ENCODE data around the gene TWF1.

The TWF1 gene

DNA sequence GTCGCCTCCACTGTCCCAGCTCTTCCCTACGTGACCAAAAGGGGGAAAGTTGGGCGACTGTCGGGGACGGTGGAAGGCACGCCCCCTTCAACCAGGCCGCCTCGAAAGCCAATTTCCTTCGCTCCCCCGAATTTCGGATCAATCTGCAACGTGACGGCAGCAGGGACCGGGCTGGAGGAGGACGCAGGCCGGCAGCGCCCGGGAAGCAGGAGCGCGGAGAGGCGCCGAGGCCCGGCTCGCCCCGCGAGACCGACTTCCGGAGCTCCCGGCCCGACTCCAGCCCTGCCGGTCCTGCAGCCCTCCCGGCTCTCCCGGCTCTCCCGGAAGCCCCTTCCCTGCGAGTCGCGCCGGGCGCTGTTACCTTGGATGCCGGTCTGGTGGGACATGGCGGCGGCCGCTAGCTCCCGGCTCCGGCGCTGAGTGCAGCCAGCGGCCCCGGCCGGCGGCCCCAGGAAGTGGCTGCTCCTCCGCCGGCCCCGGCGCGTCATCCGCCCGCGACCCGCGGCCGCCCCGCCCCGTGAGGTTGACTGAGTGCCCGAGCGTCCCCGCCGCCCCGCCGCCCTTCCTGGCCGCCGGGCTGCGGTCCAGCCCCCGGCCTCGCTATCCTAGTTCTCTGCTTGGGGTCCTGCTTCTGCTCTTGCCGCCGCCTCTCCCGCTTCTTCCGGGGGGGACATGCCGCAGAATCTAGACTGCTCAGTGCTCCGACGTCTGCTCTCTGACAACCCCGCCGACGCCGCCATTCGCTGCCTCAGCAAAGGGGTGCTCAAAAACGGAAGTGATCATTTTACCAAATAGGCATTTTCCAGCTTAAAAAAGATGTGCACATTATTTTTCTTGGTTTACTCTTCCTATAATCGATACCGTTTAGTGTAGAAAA lies at the start of gene TWF1:
TWF1 (minus strand) TSS at position 458 of the 877 bp plus-strand sequence; CDS start at position 386, 72 bp downstream.
- DNase-seq, result peak; percentile 51

GRCh38 chr12:43852744-43853143 lies 46.6 kb upstream of the TWF1 start:
- DNase-seq, result no peak

GRCh38 chr12:43848786-43849185 lies 42.7 kb upstream of the TWF1 start:
- DNase-seq, result no peak

GRCh38 chr12:43848226-43848507 lies 42.0 kb upstream of the TWF1 start:
- no peak for DNase-seq

DNA sequence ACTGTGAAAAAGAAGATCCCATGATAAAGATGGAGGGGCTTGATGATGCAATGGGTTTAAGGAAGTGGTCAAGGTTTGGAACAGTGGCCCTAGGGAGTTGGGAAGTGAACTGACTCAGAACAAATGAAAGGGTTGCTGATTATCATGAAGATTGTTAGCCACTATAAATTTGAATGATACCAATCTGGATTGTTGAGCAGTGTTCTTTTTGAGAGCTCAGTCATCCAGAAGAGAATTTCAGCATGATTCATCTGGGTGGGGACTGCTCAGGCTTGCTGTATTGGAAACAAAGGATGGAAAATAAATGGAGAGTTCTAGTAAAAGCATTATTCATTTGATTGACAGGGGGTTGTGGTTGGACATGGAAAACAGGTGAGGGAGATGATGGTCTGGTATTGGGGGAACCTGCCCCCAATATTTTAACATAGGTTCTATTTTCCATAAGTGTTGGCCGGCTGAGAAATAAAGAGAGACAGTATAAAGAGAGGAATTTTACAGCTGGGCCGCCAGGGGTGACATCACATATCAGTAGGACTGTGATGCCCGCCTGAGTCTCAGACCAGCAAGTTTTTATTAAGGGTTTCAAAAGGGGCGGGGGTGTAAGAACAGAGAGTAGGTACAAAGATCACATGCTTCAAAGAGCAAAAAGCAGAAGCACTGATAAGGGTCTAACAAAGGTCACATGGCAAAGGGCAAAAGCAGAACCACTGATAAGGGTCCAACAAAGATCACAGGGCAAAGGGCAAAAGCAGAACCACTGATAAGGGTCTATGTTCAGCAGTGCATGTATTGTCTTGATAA lies 41.5 kb upstream of the TWF1 start:
- peak; percentile 46 for DNase-seq

DNA sequence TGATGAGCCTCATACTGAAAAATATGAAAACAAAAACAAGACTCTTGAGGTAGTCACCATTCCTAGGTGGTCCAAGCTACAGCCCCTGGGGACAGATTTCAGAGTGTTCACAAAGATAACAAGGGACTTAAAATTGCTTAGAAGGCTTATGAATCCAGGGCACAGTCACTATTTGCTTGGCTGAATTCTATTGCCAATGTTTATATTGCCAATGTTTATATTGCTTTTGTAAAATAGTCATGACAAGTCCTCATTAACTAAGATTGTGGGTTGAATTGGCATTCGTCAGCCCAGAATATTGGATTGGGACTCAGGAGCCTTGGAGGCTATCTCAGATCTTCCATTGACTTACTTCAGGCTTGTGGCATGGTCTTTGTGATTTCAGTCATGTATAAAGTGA lies 36.1 kb upstream of the TWF1 start:
- no peak for DNase-seq

DNA sequence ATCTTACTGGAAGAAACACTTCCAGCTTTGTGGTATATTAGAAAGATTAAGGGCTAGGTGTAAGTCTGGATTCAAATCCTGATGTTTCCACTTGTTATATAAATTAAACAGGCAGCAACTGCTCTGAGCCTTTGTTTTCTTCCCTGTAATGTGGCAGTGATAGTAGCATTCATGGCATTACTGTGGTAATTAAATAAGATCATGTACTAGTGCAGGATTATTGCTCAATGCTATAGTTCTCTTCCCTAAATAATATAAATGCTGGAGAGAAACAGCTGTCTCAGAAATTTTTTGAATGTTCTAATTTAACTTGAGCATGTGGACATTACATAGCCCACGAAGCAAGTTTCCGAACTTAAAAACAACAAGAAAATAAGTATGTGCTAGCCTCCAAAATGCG lies 35.1 kb upstream of the TWF1 start:
- DNase-seq, result no peak

DNA sequence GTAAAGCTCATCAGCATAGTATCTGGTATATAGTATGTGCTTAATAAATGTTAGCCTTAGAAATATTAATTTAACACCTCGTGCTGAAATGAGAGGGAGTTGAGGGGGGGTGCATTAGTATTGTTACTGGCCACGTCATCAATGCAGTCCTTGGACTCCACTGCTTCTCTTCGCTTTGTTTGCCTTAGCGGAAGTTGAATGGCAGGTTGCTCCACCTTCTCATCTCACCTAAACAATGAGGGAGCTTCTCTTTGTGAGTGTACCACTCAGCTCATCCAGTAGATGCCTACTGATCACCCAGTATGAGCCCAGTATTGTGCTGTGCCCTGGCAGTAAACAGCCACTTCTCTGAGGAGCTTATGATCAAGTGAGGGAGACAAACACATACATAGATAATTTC lies 34.2 kb upstream of the TWF1 start:
- DNase-seq, result no peak

- no peak for DNase-seq
These were observed 30.4 kb upstream of the TWF1 start for GRCh38 chr12:43836475-43836989.

DNA sequence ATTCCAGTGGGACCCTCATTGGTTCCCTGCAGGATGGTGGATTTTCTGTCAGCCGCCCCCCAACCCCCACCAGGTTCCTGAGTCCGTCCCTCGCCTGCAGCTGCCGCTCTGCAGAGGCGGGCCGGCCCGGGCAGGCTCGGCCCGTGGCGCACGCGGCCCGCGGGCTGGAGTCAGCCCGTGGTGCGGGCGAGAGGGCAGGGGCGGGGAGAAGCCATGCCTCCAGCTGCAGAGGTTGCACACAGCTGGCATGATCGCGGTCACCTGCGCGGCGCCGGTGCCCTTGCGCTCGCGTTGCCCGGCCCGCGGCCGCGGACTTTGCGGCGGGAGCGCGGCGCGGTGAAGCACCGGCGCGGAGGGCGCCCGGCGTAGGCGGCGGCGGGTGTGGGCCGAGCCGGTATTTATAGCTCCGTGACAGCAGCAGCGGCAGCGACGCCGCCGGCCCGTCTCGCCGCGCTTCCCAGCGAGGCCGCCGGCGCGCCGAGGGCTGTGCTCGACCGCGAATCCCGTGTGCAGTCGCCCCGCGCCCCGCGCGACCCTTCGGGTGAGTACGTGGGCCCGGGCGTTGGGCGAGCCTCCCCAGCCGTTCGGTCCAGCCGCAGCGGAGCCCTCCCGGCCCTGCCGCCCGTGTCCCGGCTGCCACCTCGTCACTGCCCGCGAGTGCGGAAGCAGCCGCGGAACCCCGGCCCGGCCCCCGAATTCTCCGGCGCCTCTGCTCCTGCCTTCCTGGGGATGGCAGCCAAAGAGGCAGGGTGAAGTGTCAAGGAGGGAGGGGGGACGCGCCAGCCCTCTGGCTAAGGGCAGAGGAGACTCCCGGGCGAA lies 29.7 kb upstream of the TWF1 start, which contains the start of gene TMEM117:
TMEM117 (plus strand) TSS at position 426 of the 819 bp plus-strand sequence.
- DNase-seq, result no peak

DNA sequence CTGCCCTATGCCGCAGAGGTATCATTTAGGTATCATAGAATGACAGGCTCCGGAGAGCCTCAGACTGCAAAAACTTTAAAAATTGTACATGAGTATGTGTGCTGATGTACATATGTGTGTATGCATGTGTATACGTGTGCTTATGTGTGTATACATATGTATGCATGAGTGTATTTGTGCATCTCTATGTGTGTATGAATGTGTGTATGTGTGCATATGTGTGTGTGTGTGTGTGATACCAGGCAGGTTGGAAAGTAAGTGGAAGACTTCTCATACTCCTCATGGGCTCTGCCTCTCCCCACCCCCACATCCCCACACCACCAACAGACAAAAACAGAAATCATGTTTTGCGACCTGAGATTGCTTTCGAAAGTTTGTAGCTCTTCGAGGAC lies 29.1 kb upstream of the TWF1 start:
- DNase-seq, result no peak

- peak; percentile 73 for DNase-seq
These were observed 26.5 kb upstream of the TWF1 start for GRCh38 chr12:43832463-43833168.

DNA sequence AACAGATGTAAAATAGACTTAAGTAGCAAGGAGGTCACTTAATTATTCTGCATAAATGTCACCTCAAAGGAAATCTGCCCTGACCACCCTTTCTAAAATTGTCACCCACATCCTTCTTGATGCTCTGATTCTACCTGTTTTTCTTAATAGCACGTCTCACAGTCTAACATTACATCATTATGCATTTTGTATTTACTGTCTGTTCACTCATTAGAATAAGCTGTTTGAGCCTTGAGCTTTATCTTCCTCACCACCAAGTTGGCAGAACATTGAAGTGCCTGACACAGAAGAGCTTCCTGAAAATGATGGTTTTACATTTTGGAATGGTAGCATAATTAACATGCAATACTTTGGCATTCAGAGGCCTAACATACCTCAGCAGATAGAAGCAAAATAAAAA lies 21.0 kb upstream of the TWF1 start:
- no peak for DNase-seq

DNA sequence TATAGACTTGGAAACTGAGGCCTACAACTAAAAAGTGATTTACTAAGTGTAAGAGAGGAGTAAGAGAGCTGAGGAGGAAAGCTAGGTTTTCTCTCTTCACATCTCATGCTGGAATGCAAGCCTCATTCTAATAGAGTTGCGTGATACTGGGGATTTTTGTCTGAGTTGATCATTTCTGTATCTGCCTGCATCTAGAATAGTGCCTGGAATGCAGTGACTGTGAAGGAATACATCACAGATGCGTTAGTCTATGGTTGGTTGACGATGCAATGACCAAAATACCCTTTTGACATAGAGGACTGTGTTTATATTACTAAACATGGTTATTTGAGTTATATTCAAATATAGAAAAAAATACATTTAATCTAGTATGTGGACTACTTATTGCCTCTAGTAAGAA lies 20.6 kb upstream of the TWF1 start:
- no peak for DNase-seq

- no peak for DNase-seq
These were observed 18.2 kb upstream of the TWF1 start for GRCh38 chr12:43824207-43824775.

DNA sequence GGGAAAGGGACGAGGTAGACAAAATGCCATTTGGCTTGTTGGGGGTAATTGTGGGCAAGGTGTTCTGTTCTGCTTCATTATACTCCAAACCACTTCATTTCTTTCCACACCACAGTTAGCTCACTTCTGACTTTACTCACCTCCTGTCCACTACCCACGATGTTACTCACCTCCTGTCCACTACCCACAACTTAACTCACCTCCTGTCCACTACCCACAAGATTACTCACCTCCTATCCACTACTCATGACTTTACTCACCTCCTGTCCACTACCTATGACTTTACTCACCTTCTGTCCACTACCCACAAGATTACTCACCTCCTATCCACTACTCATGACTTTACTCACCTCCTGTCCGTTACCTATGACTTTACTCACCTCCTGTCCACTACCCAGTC lies 10.1 kb upstream of the TWF1 start:
- DNase-seq, result no peak

GRCh38 chr12:43815416-43815815 lies 9.3 kb upstream of the TWF1 start:
- no peak for DNase-seq

GRCh38 chr12:43812926-43813325 lies 6.8 kb upstream of the TWF1 start:
- DNase-seq, result no peak

- DNase-seq, result no peak
These were observed 5.9 kb upstream of the TWF1 start for GRCh38 chr12:43812057-43812456.

GRCh38 chr12:43807386-43807785 lies 1.3 kb upstream of the TWF1 start:
- peak; percentile 20 for DNase-seq

GRCh38 chr12:43806737-43807072 lies 588 bp upstream of the TWF1 start:
- DNase-seq, result no peak

DNA sequence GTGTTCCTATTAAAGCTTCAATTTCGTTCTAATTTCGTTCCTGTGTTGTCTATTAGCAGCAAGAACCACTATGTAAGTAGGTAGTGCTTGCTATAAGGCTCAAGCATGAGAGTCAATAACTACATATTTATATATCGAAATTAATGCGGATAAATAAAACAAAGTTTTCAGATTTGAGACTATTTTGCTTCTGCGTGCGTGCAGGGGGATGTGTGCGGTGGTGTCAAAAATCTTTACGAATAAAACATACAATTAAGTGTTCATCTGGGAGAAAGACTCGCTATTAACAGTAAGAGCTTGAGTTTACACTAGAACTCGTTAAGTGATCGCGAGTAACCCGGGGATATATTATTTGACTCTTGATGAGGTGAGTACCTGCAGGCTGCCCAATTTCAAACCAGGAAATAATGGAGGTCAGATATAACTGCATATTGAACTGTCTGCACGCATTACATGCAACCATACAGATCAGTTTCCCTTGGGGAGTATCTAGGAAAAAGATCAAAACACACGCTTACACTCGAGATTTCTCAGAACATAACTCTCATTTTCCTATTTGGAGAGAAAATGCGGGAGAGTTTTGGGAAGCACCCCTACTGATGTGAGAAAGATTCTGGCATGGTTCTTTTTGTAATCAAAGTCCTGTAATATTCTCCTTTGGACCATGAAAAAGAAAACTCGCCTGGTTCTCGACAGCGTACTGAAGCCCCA lies 813 bp downstream of the TWF1 start:
- DNase-seq, result peak; percentile 13

Measured in GF-D8 (cell line).